Measurements from ENCODE around the gene ROBO2. TPM values are rescaled to one million over a fixed set of nuclear protein-coding genes. Genes with fewer than 3 reads are reported as not detected.

ROBO2 gene
- total and polyA plus RNA-seq, 2 donors from 2014 or later, result 1.3 to 1.6 TPM

DNA sequence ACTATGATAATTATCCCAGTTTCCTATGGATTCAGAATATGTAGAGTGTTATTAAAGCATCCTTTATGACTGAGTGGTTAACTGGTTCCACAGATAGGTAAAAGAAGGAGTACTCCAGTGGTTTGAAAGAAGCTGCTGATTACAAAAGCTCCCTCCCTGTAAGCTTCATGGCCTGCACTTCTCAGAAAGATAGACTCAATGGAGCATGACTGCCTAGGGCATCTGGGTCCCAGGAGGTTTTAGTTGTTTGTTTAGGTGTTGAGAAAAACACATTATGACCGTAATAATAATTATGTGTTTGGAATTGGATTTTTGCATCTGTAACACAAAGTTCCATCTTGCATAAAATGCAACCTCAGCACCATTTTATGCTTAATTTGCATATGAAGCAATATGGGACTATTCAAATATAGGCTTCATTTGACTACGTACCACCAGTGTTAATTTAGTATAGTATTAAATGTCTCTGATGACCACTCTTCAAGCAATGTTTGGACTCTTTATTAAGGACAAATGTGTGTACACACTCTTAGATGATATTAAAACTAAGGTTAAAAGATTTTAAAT, 121.1 kb downstream of the ROBO2 start:
- Histone ChIP-seq H3K36me3 (ENCODE audit: control insufficient read depth in 2 of 3, insufficient read depth in 3 of 3, low read length in 3 of 3) (no peaks in the 10 kb centered on the region), H3K9ac (ENCODE audit: low read length in 3 of 3) (no peak overlapping the region), H3K27me3 (ENCODE audit: control insufficient read depth, insufficient read depth, low read length) (no peaks in the 10 kb centered on the region), H3K27ac (ENCODE audit: low read depth in 2 of 2, low read length in 2 of 2) (no peak overlapping the region), H3K4me3 (ENCODE audit: low read length in 3 of 3) (no peak overlapping the region), H3K9me3 (ENCODE audit: control insufficient read depth in 2 of 3, insufficient read depth in 1 of 3, low read length in 3 of 3) (no peaks in the 10 kb centered on the region), H3K4me1 (ENCODE audit: control insufficient read depth in 2 of 3, insufficient read depth in 2 of 3, low read depth in 1 of 3, low read length in 3 of 3) (no peaks in the 10 kb centered on the region)
- intact Hi-C loops (cut with DNase I), result no loop called here
- TF ChIP-seq, protein P1, sequence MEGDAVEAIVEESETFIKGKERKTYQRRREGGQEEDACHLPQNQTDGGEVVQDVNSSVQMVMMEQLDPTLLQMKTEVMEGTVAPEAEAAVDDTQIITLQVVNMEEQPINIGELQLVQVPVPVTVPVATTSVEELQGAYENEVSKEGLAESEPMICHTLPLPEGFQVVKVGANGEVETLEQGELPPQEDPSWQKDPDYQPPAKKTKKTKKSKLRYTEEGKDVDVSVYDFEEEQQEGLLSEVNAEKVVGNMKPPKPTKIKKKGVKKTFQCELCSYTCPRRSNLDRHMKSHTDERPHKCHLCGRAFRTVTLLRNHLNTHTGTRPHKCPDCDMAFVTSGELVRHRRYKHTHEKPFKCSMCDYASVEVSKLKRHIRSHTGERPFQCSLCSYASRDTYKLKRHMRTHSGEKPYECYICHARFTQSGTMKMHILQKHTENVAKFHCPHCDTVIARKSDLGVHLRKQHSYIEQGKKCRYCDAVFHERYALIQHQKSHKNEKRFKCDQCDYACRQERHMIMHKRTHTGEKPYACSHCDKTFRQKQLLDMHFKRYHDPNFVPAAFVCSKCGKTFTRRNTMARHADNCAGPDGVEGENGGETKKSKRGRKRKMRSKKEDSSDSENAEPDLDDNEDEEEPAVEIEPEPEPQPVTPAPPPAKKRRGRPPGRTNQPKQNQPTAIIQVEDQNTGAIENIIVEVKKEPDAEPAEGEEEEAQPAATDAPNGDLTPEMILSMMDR (IDR thresholded peaks at IDR 0.05; ENCODE audit: borderline replicate concordance, extremely low read depth, insufficient read depth), result no peak
- peak in 2 of 5 donors; percentile 6 to 19 for DNase-seq
- FAIRE-seq, result no peak

DNA sequence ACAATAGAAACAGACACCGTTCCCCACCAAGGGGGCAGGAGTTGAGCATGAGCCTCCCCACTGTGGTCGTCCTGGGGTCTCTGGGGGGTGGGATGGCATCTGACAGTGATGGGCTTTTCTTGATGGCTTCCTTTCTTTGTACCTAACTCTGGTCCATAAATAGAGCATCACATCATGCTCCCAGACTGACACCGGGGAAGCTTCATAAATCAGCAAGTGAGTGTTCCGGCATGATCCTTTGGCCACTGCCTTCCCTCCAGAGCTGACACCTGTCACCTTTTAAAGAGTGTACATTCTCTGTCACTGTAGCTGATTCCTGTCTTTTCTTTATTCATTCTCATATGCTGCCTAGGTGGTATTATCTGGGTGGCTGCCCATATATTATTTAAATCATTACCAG, 129.9 kb downstream of the ROBO2 start:
- peak in 1 of 5 donors; percentile 7 for DNase-seq
- H3K9me3 ChIP-seq (ENCODE audit: control insufficient read depth in 2 of 3, insufficient read depth in 1 of 3, low read length in 3 of 3), result no peaks in the 10 kb centered on the region
- H3K36me3 ChIP-seq (ENCODE audit: control insufficient read depth in 2 of 3, insufficient read depth in 3 of 3, low read length in 3 of 3), result no peaks in the 10 kb centered on the region
- H3K9ac ChIP-seq (ENCODE audit: low read length in 3 of 3), result no peak overlapping the region
- no peaks in the 10 kb centered on the region for H3K27me3 ChIP-seq (ENCODE audit: control insufficient read depth, insufficient read depth, low read length)
- TF ChIP-seq, protein P1 (IDR thresholded peaks at IDR 0.05; ENCODE audit: borderline replicate concordance, extremely low read depth, insufficient read depth), result no peak
- H3K4me1 ChIP-seq (ENCODE audit: control insufficient read depth in 2 of 3, insufficient read depth in 2 of 3, low read depth in 1 of 3, low read length in 3 of 3), result no peaks in the 10 kb centered on the region
- intact Hi-C loops (cut with DNase I), result no loop called here
- H3K27ac ChIP-seq (ENCODE audit: low read depth in 2 of 2, low read length in 2 of 2), result no peak overlapping the region
- no peak overlapping the region for H3K4me3 ChIP-seq (ENCODE audit: low read length in 3 of 3)
- FAIRE-seq, result no peak

DNA sequence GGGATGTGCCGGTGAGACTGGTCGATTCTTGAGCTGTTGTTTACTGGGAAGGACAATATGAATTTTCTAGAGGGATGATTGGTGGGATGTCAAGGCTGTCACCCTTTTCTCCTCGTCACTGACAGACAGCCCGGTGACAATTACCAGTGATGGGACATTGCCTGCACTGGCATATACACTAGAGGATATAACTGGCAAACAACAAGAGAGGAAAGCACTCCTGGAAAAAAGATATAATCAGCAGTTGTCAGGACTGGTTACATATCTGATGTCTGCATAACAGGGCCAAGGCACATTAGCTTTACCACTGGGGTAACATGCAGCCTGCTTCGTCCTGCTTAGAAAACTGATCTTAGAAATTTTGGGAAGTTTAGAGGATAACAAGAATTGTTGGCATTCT, 131.1 kb downstream of the ROBO2 start:
- Histone ChIP-seq H3K27ac (ENCODE audit: low read depth in 2 of 2, low read length in 2 of 2) (no peak overlapping the region), H3K9ac (ENCODE audit: low read length in 3 of 3) (no peak overlapping the region), H3K36me3 (ENCODE audit: control insufficient read depth in 2 of 3, insufficient read depth in 3 of 3, low read length in 3 of 3) (no peaks in the 10 kb centered on the region), H3K4me3 (ENCODE audit: low read length in 3 of 3) (no peak overlapping the region), H3K9me3 (ENCODE audit: control insufficient read depth in 2 of 3, insufficient read depth in 1 of 3, low read length in 3 of 3) (no peaks in the 10 kb centered on the region), H3K4me1 (ENCODE audit: control insufficient read depth in 2 of 3, insufficient read depth in 2 of 3, low read depth in 1 of 3, low read length in 3 of 3) (no peaks in the 10 kb centered on the region), H3K27me3 (ENCODE audit: control insufficient read depth, insufficient read depth, low read length) (no peaks in the 10 kb centered on the region)
- FAIRE-seq (no peak), DNase-seq (no peak)
- intact Hi-C loops (cut with DNase I), result no loop called here
- TF ChIP-seq, protein P1 (IDR thresholded peaks at IDR 0.05; ENCODE audit: borderline replicate concordance, extremely low read depth, insufficient read depth), result no peak

DNA sequence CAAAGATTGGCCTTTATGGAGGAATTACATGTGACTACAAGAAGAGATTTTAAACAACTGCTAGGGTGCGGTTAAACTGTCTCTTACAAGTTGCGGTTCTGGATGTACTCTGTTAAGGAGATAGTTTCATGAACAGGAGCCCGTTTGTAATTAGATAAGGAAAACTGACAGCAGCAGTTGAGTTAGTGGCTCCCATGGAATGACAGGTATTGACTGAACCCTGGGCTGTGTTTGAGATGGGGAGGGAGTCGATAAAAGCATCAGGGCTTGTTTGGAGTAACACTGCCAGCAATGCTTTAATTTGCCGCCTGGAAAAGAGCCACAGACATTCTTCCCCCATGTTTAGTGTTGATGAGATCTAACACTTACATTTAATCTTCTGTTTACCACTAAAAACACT, 139.9 kb downstream of the ROBO2 start:
- Histone ChIP-seq H3K36me3 (ENCODE audit: control insufficient read depth in 2 of 3, insufficient read depth in 3 of 3, low read length in 3 of 3) (no peaks in the 10 kb centered on the region), H3K27ac (ENCODE audit: low read depth in 2 of 2, low read length in 2 of 2) (no peak overlapping the region), H3K9ac (ENCODE audit: low read length in 3 of 3) (no peak overlapping the region), H3K4me1 (ENCODE audit: control insufficient read depth in 2 of 3, insufficient read depth in 2 of 3, low read depth in 1 of 3, low read length in 3 of 3) (no peaks in the 10 kb centered on the region), H3K27me3 (ENCODE audit: control insufficient read depth, insufficient read depth, low read length) (no peaks in the 10 kb centered on the region), H3K9me3 (ENCODE audit: control insufficient read depth in 2 of 3, insufficient read depth in 1 of 3, low read length in 3 of 3) (no peaks in the 10 kb centered on the region), H3K4me3 (ENCODE audit: low read length in 3 of 3) (no peak overlapping the region)
- TF ChIP-seq, protein P1 (IDR thresholded peaks at IDR 0.05; ENCODE audit: borderline replicate concordance, extremely low read depth, insufficient read depth), result no peak
- intact Hi-C loops (cut with DNase I), result no loop called here
- no peak for FAIRE-seq
- DNase-seq, result no peak
